Muscle of back (tissue), 10 donors: ENCODE results near the gene TRAPPC2B. TPM values are rescaled to one million over a fixed set of nuclear protein-coding genes. Genes with fewer than 3 reads are reported as not detected.

Source experiments
- polyA plus RNA-seq, 10 donors: library from polyadenylated mRNA; unstranded; fragments of 120-200 nt; gene quantifications; one replicate each; pipeline ENCODE4 v1.2.1, GENCODE V29; 2013; ENCODE audit not compliant: insufficient read length in 10 of 10

The TRAPPC2B gene
- polyA plus RNA-seq, 10 donors: 11.4 to 19.1 (median 14.1) TPM

Other genes starting within 250 kb of the TRAPPC2B start
- not detected for gene USP29, start 243.6 kb upstream of the TRAPPC2B start, polyA plus RNA-seq
- not detected for gene ZIM3, start 218.3 kb upstream of the TRAPPC2B start, polyA plus RNA-seq
- gene DUXA, start 196.1 kb upstream of the TRAPPC2B start, polyA plus RNA-seq: not detected
- gene ZNF264, start 172.1 kb upstream of the TRAPPC2B start, polyA plus RNA-seq: 10 to 100 TPM; 10.5 to 15.9 (median 13.0) TPM
- gene AURKC, start 132.5 kb upstream of the TRAPPC2B start, polyA plus RNA-seq: 1 to 10 TPM in 6 of 10 donors, under 1 TPM in 4; 0.69 to 2.7 (median 1.1) TPM
- 1 to 10 TPM; 3.9 to 6.5 (median 5.3) TPM for gene ZNF805, start 122.9 kb upstream of the TRAPPC2B start, polyA plus RNA-seq
- 1 to 10 TPM; 2.8 to 5.0 (median 3.3) TPM for gene ZNF460, start 83.1 kb upstream of the TRAPPC2B start, polyA plus RNA-seq
- 1 to 10 TPM; 4.9 to 7.0 (median 6.1) TPM for gene ZNF543, start 43.1 kb upstream of the TRAPPC2B start, polyA plus RNA-seq
- 10 to 100 TPM in 3 of 10 donors, 1 to 10 TPM in 7; 8.0 to 10.9 (median 9.4) TPM for gene ZNF304, start 12.3 kb upstream of the TRAPPC2B start, polyA plus RNA-seq
- 1 to 10 TPM; 2.6 to 4.6 (median 3.1) TPM for gene ZNF547, start within 50 bp of the TRAPPC2B start, polyA plus RNA-seq
- gene ZNF548, start 26.3 kb downstream of the TRAPPC2B start, polyA plus RNA-seq: 10 to 100 TPM; 11.2 to 24.8 (median 16.9) TPM
- 1 to 10 TPM; 5.1 to 9.9 (median 7.8) TPM for gene ZNF17, start 47.6 kb downstream of the TRAPPC2B start, polyA plus RNA-seq
- 1 to 10 TPM; 4.1 to 8.5 (median 6.2) TPM for gene ZNF749, start 71.8 kb downstream of the TRAPPC2B start, polyA plus RNA-seq
- 1 to 10 TPM in 8 of 10 donors, under 1 TPM in 2; 0.84 to 3.8 (median 1.5) TPM for gene VN1R1, start 93.6 kb downstream of the TRAPPC2B start, polyA plus RNA-seq
- 10 to 100 TPM in 4 of 10 donors, 1 to 10 TPM in 6; 6.4 to 11.9 (median 9.1) TPM for gene ZNF772, start 114.0 kb downstream of the TRAPPC2B start, polyA plus RNA-seq
- 10 to 100 TPM in 3 of 10 donors, 1 to 10 TPM in 7; 5.9 to 13.2 (median 9.9) TPM for gene ZNF419, start 124.2 kb downstream of the TRAPPC2B start, polyA plus RNA-seq
- 10 to 100 TPM in 1 of 10 donors, 1 to 10 TPM in 9; 5.1 to 11.8 (median 7.4) TPM for gene ZNF773, start 136.4 kb downstream of the TRAPPC2B start, polyA plus RNA-seq
- 1 to 10 TPM; 4.7 to 9.5 (median 7.5) TPM for gene ZNF549, start 163.8 kb downstream of the TRAPPC2B start, polyA plus RNA-seq
- 10 to 100 TPM in 6 of 10 donors, 1 to 10 TPM in 4; 8.6 to 14.0 (median 11.1) TPM for gene ZNF550, start 196.3 kb downstream of the TRAPPC2B start, polyA plus RNA-seq
- 1 to 10 TPM; 4.3 to 6.1 (median 4.8) TPM for gene ZNF416, start 215.4 kb downstream of the TRAPPC2B start, polyA plus RNA-seq
- 1 to 10 TPM; 4.6 to 8.0 (median 5.6) TPM for gene ZIK1, start 220.6 kb downstream of the TRAPPC2B start, polyA plus RNA-seq
- 1 to 10 TPM; 2.1 to 5.4 (median 3.4) TPM for gene ZNF530, start 236.3 kb downstream of the TRAPPC2B start, polyA plus RNA-seq